HG03039 (cell line): ENCODE measurements around the gene C14orf93.

Experiments used
- ATAC-seq: cut with Tn5 transposase; IDR thresholded peaks from one replicate; pipeline ENCODE4 v1.9.1; 2021; ENCODE audit warnings: mild to moderate bottlenecking, moderate library complexity; ENCODE audit not compliant: unreplicated experiment

The C14orf93 gene

GRCh38 chr14:22996768-22997654 is 12.9 kb downstream of the C14orf93 start:
- no peak for ATAC-seq

DNA sequence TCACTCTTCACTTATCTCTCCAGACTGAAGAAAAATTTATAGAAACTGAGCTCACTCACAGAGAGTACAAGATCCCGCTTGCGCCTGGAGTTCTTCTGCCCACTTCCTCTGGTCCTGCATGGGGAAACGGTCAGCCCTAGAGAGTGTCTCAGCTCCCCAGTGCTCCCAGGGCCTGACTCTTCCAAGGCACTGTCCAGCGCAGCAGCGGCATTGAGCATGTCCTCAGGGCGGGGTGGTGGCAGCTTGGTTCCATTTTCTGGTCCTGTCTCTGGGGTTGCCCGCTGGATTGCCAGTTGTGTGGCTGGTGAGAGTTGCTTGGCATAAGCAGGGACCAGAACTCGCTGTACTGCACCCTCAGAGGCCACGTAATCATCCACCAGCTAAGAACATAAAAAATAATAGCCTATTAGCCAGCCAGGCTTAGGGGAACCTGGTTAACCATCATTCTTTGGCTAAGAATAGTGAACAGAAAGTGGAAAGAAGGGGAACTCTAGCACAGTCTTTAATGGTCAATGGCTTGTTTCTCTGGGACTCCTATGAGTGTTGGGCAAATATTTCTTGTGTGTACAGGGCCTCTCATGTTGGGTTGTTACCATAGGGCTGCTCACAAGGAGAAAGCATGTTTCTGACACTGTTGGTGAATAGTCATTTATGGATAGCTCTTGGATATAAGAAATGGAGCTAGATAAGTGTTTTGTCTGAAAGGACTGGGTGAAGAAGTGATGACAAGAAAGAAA is 13.9 kb downstream of the C14orf93 start:
- ATAC-seq, result no peak

DNA sequence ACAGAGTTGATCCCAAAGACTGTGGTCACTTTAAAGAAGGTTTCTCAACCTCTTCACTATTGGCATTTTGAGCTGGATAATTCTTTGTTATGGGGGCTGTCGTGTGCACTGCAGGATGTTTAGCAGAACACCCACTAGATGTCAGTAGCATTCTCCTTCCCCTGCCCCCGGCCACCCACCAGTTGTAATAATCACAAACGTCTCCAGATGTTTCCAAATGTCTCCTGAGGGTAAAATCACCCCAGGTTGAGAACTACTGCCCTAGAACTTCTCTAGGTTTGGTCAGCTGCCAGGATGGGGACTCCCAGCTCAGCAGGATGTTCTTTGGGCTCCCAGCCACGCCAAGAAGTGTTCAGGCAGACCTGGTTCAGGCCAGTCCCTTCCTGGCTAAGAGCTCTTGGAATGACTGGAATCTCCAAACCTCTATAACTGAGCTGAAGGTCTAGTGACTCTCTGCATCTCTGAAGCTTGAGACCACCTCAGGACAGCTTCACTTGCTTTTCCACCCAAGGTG is 15.1 kb downstream of the C14orf93 start:
- no peak for ATAC-seq

- ATAC-seq, result no peak
Observed at GRCh38 chr14:22993517-22993916, 16.4 kb downstream of the C14orf93 start.

GRCh38 chr14:22991852-22992251 is 18.1 kb downstream of the C14orf93 start:
- no peak for ATAC-seq

DNA sequence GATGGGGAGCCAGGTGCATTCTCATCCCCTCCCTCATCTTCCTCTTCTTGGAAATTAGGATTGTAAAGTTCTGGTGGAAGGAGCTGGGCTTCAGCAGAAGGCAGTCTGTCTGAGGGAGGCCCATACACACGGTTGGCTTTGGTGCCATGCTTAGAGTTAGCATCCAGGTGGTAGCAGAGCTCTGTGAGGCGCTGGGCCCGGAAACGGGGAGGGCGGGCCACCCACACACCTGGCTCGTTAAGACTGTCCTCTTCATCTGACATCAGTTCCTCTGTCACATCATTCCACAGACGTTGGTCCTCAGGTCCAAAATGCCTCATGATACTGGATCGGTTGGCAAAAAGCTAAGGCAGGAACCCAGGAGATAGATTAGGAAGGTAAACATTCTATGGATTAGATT is 22.7 kb downstream of the C14orf93 start:
- ATAC-seq, result no peak

DNA sequence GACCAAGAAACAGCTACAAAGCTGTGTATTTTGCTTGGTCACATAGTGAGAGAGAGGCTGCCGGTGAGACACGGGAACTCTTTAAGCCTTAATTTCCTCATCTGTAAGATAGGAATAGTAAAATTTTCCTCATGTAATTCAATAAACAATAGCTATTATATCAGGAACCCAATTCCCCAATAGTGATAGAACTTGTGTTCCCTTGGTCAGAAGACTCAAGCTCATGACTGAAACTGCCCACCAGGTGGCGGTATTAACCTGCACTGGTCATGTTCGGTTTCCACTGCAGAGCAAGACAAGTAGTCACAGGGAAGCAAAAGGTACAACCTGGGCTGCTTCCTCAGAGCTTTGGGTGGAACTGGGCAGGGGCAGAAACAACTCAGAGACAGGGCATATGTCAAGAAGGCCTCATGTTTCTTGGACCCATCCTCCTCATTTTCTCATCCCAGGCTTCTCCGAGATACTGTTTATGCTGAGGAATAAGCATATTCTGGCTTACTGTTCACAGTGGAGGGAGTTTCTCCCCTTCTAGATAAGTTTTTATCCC is 23.4 kb downstream of the C14orf93 start:
- no peak for ATAC-seq

DNA sequence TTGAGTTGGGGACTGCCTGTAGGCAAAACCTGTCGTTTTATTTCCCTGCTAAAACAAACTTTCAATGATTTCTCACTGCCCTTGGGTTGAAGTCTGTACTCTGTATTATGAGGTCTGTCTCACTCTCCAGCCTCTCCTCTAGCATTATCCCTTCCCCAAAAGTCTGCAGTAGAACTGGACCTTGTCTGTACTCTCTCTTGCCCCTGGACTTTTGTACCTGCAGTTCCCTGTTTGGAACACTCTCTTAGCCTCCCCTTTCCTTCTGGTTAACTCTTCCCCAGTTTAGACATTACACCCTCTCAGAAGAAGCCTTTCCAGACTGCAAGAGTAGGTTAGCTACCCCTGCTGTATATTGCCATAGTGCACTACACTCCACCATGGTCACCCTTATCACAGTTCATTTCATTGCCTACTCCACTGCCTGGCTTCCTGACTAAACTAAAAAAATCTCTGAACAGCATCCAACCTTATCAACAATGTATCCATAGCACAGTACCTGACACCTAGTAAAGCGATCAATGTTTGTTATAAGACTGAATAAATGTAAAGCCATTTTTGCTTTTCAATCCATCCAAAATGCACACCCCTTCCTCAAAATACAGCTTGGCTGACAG is 23.9 kb downstream of the C14orf93 start:
- no peak for ATAC-seq

DNA sequence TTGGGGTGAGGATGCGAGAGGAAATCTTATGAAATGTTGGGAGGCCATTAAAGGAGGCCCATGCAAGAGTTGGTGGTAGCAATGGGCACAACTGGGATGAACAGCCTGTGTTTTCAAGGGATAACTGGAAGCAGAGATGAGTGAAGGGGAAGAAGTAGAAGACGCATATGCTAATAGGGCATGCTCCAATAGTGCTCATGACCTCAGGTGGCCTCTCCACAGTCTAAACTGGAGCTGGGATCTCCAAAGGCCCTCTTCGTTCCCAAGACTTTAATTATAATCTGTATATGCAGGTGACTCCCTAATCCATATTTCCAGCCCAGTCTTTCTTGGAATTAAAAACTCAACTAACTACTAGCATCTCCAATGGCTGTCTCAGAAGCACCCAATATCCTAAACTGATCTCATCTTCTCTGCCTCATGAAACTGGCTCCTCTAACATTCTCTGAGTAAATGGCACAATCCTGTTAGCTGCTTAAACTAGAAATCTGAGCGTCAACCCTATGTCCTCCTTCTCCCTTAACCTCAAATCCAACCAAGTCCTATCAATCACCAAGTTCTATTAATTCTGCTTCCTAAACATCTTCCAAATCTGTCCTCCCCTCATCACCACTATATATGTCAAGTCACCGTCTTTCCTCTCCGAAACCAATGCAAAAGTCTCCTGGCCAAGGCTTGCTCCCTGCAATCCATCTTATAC is 24.8 kb downstream of the C14orf93 start:
- ATAC-seq, result no peak

DNA sequence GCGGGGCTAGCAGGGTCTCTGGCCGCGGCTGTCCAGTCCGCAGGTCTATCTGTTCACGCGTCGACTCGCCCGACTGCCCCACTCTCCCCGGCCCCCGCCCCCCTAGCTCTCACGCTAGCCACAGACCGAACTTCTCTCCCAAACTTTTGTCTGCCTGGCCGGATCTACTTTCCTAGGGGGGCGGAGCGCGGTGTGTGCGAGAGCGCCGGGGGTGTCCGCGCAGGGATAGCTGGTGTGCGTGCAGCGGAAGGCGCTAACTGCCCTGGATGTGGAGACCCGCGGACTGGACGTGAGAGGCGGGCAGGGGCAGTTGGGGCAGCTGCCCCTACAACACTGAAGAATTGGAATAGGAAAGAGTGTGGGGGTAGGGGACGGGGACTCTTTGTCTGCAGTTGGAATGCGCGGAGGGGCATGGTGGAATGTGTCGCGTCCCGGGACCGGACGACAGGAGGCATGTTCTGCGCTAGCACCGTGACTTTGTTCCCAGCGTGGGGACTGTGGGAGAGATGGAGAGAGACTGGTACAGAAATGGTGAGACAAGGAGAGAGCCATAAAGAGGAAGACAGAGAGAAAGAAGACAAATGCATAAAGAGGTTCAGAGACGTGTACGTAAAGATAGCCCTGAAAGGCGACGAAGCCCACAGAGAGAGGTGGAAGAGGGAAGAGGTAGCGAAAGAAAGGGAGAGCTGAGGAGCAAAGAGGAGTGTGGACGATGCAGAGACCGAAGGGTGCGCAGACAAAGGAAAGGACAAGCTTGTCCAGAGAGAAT is 27.3 kb downstream of the C14orf93 start, which contains the start of gene AJUBA:
AJUBA (minus strand) TSS at position 75 of the 769 bp plus-strand sequence. CDS start 285 bp downstream, outside the sequence.
- ATAC-seq, result no peak

DNA sequence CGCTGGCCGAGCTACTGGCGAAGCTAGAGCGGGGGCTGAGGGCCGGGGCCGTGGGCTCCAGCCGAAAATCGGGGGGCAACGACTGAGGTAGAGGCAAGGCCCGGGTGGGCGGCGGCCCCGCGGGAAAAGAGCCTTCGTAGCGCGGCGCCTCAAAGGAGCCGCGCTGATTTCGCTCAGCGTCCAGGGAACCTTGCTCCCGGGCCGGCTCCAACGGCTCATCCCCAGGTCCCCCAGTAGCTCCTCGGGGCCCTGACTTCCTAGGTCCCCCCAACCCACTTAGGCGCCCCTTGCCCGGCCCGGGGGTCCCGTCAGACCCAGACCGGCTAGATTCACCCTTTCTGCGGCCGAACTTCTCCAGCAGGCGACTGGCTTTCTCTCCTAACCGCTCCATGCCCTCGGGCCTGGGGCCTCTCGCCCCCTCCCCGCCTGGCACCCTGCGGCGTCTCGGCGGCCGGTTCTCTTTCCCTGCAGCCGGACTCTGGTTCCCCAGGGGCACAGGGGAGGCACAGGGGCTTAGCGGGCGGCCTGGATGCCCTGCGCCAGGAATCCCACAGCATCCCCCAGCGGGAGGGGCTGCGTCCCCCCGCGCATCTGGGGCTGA is 28.0 kb downstream of the C14orf93 start:
- ATAC-seq, result no peak

DNA sequence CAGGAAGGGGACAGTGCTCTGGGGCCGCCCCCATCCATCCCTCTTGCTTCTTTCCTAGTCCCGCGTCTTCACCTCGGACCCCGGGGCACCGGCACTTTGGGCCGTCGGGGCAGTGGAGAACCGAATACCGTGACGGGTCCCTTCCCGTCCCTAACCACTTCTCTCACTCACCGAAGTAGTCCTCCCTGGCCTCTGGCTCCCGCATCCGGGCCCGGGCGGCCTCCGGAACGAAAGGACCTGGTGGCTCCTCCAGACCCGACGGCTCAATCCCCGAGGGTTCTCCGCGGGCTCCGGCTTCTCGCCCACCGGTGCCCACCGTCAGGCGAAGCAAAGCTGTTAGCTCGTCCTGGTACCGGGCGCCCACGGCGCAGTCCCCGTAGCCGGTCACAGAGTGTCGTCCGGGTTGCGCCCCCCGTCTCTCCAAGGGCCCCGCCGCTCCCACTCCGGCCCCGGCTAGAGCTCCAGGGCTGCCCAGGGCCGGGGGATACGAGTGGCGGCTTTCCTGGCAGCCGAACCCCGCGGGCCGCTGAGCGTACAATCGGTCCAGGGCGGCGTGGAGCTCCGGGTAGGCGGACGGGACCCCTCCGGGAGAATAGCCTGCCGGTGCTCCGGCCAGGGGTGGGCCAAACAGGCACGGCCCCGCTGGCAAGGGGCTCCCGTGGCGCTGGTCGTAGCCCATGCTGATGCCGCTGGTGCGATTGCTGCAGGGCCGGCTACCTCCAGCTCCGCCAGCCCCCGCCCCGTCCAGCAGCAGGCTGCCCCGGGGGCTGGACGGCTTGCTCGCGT is 28.7 kb downstream of the C14orf93 start:
- no peak for ATAC-seq

DNA sequence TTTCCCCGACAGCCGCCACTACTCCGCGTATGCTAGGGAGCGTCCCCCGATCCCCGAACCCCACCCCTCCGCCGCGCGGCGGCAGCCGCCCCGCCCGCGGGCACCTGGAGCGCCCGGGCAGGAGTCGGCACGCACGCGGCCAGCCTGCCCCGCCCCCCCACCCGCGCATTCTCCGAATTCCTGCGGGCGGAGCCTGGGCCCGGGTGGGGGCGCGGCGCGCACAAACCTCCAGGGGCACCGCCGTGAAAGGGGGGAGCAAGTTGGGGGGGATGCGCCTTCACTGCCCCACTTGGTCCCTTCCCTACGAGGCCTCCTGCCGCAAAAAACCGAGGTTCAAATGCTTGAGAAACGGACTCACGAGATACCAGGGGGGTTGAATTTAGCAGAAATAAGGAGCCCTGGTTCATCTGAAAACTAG is 29.3 kb downstream of the C14orf93 start:
- no peak for ATAC-seq

DNA sequence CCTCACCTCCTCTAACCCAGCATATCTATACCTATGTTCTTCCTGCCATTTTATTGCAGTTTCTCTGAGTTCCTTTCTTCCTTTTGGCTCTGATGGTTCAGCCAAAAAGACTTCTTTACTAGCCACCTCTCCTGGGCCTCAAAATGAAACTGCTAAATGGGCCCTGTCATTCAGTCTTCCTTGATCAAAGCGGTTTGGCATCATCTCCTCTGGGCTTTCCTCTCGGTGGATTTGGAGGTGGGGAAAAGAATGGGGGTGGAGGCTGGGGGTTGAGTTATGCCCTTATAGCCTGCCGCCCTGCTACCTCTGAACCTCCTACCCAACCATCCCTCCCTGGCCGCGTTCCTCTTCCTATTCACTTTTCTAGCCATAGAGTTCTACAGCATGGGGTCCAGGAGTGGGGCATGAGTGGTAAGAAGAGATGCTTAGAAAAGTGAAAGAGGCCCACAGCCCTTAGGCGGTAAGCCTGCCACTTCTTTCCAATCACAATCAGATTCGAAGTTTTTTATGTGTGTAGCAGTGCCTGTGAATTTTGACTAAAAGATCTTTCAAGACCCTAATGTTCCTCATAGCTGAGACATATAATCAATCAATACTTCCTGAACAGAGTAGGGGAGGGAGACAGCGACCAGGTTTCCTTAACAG is 30.1 kb downstream of the C14orf93 start:
- ATAC-seq, result no peak

GRCh38 chr14:22978981-22979671 is 30.8 kb downstream of the C14orf93 start:
- no peak for ATAC-seq

GRCh38 chr14:22978487-22978837 is 31.5 kb downstream of the C14orf93 start:
- no peak for ATAC-seq

- ATAC-seq, result no peak
Observed at GRCh38 chr14:22977684-22978486, 32.1 kb downstream of the C14orf93 start.
